ENCODE results near the gene TUBA8. TPM values are rescaled to one million over a fixed set of nuclear protein-coding genes. Genes with fewer than 3 reads are reported as not detected.

The TUBA8 gene
- total and polyA plus RNA-seq, 2 experiments from 2014 or later: 0.32 TPM; not detected in 1

GRCh38 chr22:18108187-18108586 is 2.4 kb upstream of the TUBA8 start:
- Histone ChIP-seq H3K79me2 (ENCODE audit: insufficient read depth) (no peaks in the 10 kb centered on the region), H4K20me1 (ENCODE audit: insufficient read depth) (no peaks in the 10 kb centered on the region), H3K4me3 (no peak overlapping the region), H3K36me3 (ENCODE audit: low read depth) (no peaks in the 10 kb centered on the region), H2AFZ (no peak overlapping the region), H3K4me2 (ENCODE audit: unreplicated experiment) (no peak overlapping the region), H3K9ac (no peak overlapping the region), H3K27ac (no peak overlapping the region), H3K4me1 (ENCODE audit: insufficient read depth) (no peaks in the 10 kb centered on the region), H3K9me3 (ENCODE audit: low read depth) (no peaks in the 10 kb centered on the region), H3K9me2 (ENCODE audit: insufficient read depth) (no peaks in the 10 kb centered on the region), H3K27me3 (replicated peaks; ENCODE audit: insufficient read depth) (no peaks in the 10 kb centered on the region), H3F3A (ENCODE audit: insufficient read depth) (peaks cover 7% of the 10 kb centered on the region)
- in situ Hi-C loops (cut with MboI): no loop called here
- WGBS, 2 experiments (ENCODE audit: low coverage in 1 of 2, low lambda C conversion rate in 2 of 2, missing lambda C conversion rate in 2 of 2): 95 to 97% methylated on average over 3 of the region's 3 CpGs
- TF ChIP-seq EZH2 (IDR thresholded peaks at IDR 0.05; ENCODE audit: insufficient read depth, poor library complexity, severe bottlenecking) (no peak), EZH2phosphoT487 (IDR thresholded peaks at IDR 0.05; ENCODE audit: insufficient read depth, low read depth) (no peak)
- DNase-seq: no peak

GRCh38 chr22:18109410-18110193 is 1.0 kb upstream of the TUBA8 start:
- DNase-seq: no peak
- in situ Hi-C loops (cut with MboI): no loop called here
- 49 to 56% methylated on average over 14 of the region's 14 CpGs for WGBS, 2 experiments (ENCODE audit: low coverage in 1 of 2, low lambda C conversion rate in 2 of 2, missing lambda C conversion rate in 2 of 2)

GRCh38 chr22:18110954-18111758 is 547 bp downstream of the TUBA8 start:
- Histone ChIP-seq H3K27me3 (replicated peaks; ENCODE audit: insufficient read depth) (no peaks in the 10 kb centered on the region), H3K36me3 (ENCODE audit: low read depth) (no peaks in the 10 kb centered on the region), H3K9me3 (ENCODE audit: low read depth) (no peaks in the 10 kb centered on the region), H3K4me2 (ENCODE audit: unreplicated experiment) (peak overlapping the region; percentile 65), H2AFZ (peak overlapping the region; percentile 37), H3K27ac (no peak overlapping the region), H3K4me3 (peak overlapping the region; percentile 68), H3F3A (ENCODE audit: insufficient read depth) (peaks cover 7% of the 10 kb centered on the region), H3K9ac (peak overlapping the region; percentile 29), H3K9me2 (ENCODE audit: insufficient read depth) (no peaks in the 10 kb centered on the region), H3K4me1 (ENCODE audit: insufficient read depth) (no peaks in the 10 kb centered on the region), H3K79me2 (ENCODE audit: insufficient read depth) (no peaks in the 10 kb centered on the region), H4K20me1 (ENCODE audit: insufficient read depth) (no peaks in the 10 kb centered on the region)
- WGBS, 2 experiments (ENCODE audit: low coverage in 1 of 2, low lambda C conversion rate in 2 of 2, missing lambda C conversion rate in 2 of 2): 7 to 10% methylated on average over 34 of the region's 39 CpGs
- in situ Hi-C loops (cut with MboI): no loop called here
- TF ChIP-seq EZH2 (IDR thresholded peaks at IDR 0.05; ENCODE audit: insufficient read depth, poor library complexity, severe bottlenecking): no peak
- TF ChIP-seq EZH2phosphoT487 (IDR thresholded peaks at IDR 0.05; ENCODE audit: insufficient read depth, low read depth): no peak
- DNase-seq: peak; percentile 10

More at GRCh38 chr22:18109410-18110193, 1.0 kb upstream of the TUBA8 start:
- TF ChIP-seq EZH2 (IDR thresholded peaks at IDR 0.05; ENCODE audit: insufficient read depth, poor library complexity, severe bottlenecking) (no peak), EZH2phosphoT487 (IDR thresholded peaks at IDR 0.05; ENCODE audit: insufficient read depth, low read depth) (no peak)
- Histone ChIP-seq H3K27me3 (replicated peaks; ENCODE audit: insufficient read depth) (no peaks in the 10 kb centered on the region), H3K27ac (no peak overlapping the region), H3F3A (ENCODE audit: insufficient read depth) (peaks cover 7% of the 10 kb centered on the region), H2AFZ (no peak overlapping the region; the same call in 1 of the 2 replicates), H3K9me3 (ENCODE audit: low read depth) (no peaks in the 10 kb centered on the region), H4K20me1 (ENCODE audit: insufficient read depth) (no peaks in the 10 kb centered on the region), H3K79me2 (ENCODE audit: insufficient read depth) (no peaks in the 10 kb centered on the region), H3K9ac (no peak overlapping the region; the same call in 1 of the 2 replicates), H3K4me2 (ENCODE audit: unreplicated experiment) (no peak overlapping the region), H3K4me1 (ENCODE audit: insufficient read depth) (no peaks in the 10 kb centered on the region), H3K4me3 (no peak overlapping the region; the same call in 1 of the 2 replicates), H3K36me3 (ENCODE audit: low read depth) (no peaks in the 10 kb centered on the region), H3K9me2 (ENCODE audit: insufficient read depth) (no peaks in the 10 kb centered on the region)

- H3K9ac ChIP-seq: no peak overlapping the region
- H3K9me2 ChIP-seq (ENCODE audit: insufficient read depth): no peaks in the 10 kb centered on the region
- no peaks in the 10 kb centered on the region for H3K4me1 ChIP-seq (ENCODE audit: insufficient read depth)
- no peaks in the 10 kb centered on the region for H3K79me2 ChIP-seq (ENCODE audit: insufficient read depth)
- in situ Hi-C loops (cut with MboI): no loop called here
- DNase-seq: no peak
- H2AFZ ChIP-seq: no peak overlapping the region
- no peaks in the 10 kb centered on the region for H3K36me3 ChIP-seq (ENCODE audit: low read depth)
- H3K27ac ChIP-seq: no peak overlapping the region
- WGBS, 2 experiments (ENCODE audit: low coverage in 1 of 2, low lambda C conversion rate in 2 of 2, missing lambda C conversion rate in 2 of 2): 52 to 54% methylated on average over 12 of the region's 12 CpGs
- H3K4me2 ChIP-seq (ENCODE audit: unreplicated experiment): no peak overlapping the region
- H3F3A ChIP-seq (ENCODE audit: insufficient read depth): peaks cover 7% of the 10 kb centered on the region
- no peak overlapping the region for H3K4me3 ChIP-seq
- H3K27me3 ChIP-seq (replicated peaks; ENCODE audit: insufficient read depth): no peaks in the 10 kb centered on the region
- no peaks in the 10 kb centered on the region for H3K9me3 ChIP-seq (ENCODE audit: low read depth)
- TF ChIP-seq EZH2phosphoT487 (IDR thresholded peaks at IDR 0.05; ENCODE audit: insufficient read depth, low read depth) (no peak), EZH2 (IDR thresholded peaks at IDR 0.05; ENCODE audit: insufficient read depth, poor library complexity, severe bottlenecking) (no peak)
- no peaks in the 10 kb centered on the region for H4K20me1 ChIP-seq (ENCODE audit: insufficient read depth)
Observed at GRCh38 chr22:18111759-18112330, 1.2 kb downstream of the TUBA8 start.

Measured in GM23248 (cell line).